GM12892 (cell line): ENCODE measurements around the gene CCDC34.
"Not testable (repeated sequence)": the region's sequence is repeated elsewhere in the genome, so short reads cannot be mapped to it uniquely, and the experiment has no call there.

ENCODE experiments used
- POLR2A ChIP-seq: IDR thresholded peaks from 2 replicates; pipeline ENCODE4 v1.6.1; 2011; ENCODE audit warnings: low read depth, low read length, control low read depth
- POLR2AphosphoS5 ChIP-seq: IDR thresholded peaks from 2 replicates; pipeline ENCODE4 v1.6.1; 2011; ENCODE audit warnings: low read depth, low read length, control low read depth
- TAF1 ChIP-seq: IDR thresholded peaks from 2 replicates; pipeline ENCODE4 v1.6.1; 2011; ENCODE audit warnings: low read depth, mild to moderate bottlenecking, control low read depth, low read length, borderline replicate concordance

DNA sequence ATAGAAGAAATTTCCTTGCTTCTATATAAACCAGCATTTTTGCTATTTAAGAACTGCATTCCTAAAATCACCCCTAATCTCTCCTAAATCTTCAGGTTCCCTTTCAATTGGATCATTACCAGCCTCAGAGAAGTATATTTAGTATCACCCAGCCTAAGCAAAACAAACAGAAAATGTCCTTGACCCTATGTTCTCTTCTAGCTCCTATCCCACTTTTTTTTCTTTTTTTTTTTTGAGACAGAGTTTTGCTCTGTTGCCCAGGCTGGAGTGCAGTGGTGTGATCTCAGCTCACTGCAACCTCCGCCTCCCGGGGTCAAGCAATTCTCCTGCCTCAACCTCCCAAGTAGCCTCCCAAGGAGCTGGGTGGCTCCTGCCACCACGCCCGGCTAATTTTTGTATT lies 28.3 kb downstream of the CCDC34 start:
- not testable (repeated sequence) for TF ChIP-seq POLR2AphosphoS5, POLR2A, TAF1
